ENCODE measurements around the gene PHACTR1.

DNA sequence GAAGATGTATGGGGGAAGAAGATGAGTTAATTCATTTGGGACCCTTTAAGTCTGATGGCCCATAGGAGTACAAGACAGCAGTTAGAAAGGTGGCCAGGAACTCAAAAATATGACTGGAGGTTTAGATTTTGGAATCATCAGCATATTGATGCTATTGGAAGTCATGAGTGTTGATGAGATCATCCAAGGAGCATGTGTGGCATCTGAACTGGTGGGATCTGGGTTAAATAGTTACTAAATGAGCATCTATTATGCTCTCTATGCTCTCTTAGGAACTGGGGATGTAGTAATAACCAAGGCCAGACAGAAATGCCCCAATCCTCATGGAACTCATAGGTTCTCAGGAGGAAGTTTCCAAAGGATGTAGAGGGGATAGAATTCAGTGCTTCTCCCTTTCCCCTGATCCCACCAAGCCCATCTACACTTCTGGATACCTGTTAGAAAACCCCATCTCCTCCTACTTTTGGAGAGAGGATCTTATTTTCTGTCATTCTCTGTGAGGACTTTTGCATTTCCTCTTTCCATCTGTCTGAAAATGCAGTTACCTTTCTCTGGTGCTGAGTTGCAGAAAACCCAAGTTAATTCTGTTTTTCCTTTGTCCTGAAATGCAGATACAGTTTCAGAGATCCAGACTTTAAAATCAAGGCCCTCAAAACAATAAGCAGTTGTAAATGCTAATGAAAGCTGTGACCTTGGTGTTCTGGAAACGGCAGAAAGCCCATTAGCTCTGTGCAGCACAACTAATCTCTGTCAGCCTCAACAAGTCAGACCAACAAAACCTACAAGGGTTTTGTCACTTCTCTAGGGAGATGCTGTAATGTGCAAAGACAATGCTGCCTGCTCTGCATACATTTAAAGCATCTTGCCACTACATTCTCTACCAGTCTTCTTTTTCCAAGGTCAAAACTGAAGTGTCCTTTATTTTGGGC, 546.0 kb downstream of the PHACTR1 start:
- TF ChIP-seq CEBPB (IDR thresholded peaks at IDR 0.05) (no peak), EP300 (IDR thresholded peaks at IDR 0.05; ENCODE audit: borderline replicate concordance) (no peak), TEAD4 (IDR thresholded peaks at IDR 0.05) (no peak)
- TF ChIP-seq, protein P1, sequence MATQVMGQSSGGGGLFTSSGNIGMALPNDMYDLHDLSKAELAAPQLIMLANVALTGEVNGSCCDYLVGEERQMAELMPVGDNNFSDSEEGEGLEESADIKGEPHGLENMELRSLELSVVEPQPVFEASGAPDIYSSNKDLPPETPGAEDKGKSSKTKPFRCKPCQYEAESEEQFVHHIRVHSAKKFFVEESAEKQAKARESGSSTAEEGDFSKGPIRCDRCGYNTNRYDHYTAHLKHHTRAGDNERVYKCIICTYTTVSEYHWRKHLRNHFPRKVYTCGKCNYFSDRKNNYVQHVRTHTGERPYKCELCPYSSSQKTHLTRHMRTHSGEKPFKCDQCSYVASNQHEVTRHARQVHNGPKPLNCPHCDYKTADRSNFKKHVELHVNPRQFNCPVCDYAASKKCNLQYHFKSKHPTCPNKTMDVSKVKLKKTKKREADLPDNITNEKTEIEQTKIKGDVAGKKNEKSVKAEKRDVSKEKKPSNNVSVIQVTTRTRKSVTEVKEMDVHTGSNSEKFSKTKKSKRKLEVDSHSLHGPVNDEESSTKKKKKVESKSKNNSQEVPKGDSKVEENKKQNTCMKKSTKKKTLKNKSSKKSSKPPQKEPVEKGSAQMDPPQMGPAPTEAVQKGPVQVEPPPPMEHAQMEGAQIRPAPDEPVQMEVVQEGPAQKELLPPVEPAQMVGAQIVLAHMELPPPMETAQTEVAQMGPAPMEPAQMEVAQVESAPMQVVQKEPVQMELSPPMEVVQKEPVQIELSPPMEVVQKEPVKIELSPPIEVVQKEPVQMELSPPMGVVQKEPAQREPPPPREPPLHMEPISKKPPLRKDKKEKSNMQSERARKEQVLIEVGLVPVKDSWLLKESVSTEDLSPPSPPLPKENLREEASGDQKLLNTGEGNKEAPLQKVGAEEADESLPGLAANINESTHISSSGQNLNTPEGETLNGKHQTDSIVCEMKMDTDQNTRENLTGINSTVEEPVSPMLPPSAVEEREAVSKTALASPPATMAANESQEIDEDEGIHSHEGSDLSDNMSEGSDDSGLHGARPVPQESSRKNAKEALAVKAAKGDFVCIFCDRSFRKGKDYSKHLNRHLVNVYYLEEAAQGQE (IDR thresholded peaks at IDR 0.05; ENCODE audit: low read depth), result no peak
- TF ChIP-seq, protein P2, sequence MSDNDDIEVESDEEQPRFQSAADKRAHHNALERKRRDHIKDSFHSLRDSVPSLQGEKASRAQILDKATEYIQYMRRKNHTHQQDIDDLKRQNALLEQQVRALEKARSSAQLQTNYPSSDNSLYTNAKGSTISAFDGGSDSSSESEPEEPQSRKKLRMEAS (IDR thresholded peaks at IDR 0.05), result no peak

All from Ishikawa (cell line).